GM12864 (cell line): ENCODE measurements around the gene CYTH2.

ENCODE experiments used
- DNase-seq: peaks from one replicate; pipeline ENCODE4 v3.0.0-alpha.2; 2011; ENCODE audit warnings: low read depth
- H3K4me3 ChIP-seq: 2 replicates; pipeline ENCODE4 v1.5.1; 2011; ENCODE audit warnings: mild to moderate bottlenecking, low read depth, low read length, control low read depth
- CTCF ChIP-seq: IDR thresholded peaks from 2 replicates; pipeline ENCODE4 v1.5.1; 2011; ENCODE audit warnings: low read depth, mild to moderate bottlenecking, moderate library complexity, low read length, control low read depth, inconsistent platforms; ENCODE audit errors: missing control alignments

Gene CYTH2

DNA sequence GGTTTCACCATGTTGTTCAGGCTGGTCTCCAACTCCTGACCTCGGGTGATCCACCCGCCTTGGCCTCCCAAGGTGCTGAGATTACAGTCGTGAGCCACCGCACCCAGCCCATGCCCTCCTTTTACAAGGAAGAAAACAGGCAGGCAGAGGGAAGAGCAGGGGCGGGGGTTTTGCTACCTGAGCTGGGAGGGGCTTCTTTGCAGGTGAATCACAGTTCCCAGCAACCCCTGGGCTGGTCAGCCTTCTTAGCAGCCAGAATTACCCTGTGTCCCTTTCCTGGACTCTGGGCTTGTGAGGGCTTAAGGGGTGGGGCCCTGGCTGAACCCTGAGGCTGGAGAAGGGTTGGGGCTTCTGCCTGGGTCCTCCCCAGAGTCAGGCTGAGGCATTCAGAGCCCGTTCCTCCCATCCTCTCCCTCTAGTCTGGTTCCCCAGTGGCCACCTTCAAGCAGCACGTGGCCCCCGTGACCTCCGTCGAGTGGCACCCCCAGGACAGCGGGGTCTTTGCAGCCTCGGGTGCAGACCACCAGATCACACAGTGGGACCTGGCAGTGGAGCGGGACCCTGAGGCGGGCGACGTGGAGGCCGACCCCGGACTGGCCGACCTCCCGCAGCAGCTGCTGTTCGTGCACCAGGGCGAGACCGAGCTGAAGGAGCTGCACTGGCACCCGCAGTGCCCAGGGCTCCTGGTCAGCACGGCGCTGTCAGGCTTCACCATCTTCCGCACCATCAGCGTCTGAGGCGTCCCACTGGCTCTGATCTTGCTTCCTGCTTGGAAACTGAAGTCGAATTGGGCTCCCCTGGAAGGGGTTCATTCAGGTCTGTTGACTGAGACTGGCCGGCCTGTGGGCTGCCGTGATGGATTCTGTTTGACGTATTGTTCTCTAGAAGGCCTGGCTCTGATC lies 16.6 kb upstream of the CYTH2 start:
- H3K4me3 ChIP-seq = no peak overlapping the region
- no peak for DNase-seq
- no peak for TF ChIP-seq CTCF

- no peak for DNase-seq
- no peak overlapping the region for H3K4me3 ChIP-seq
- no peak for TF ChIP-seq CTCF
Measured at GRCh38 chr19:48454150-48454730, 14.9 kb upstream of the CYTH2 start.

GRCh38 chr19:48455171-48455907 lies 13.8 kb upstream of the CYTH2 start, which contains the start of gene KCNJ14:
Gene KCNJ14, plus strand, starts transcription at chr19:48455574. Its CDS starts 6,151 bp downstream, at chr19:48461725.
- no peak for TF ChIP-seq CTCF
- H3K4me3 ChIP-seq = no peak within 1 kb of the TSS
- no peak for DNase-seq

GRCh38 chr19:48455908-48456562 lies 13.1 kb upstream of the CYTH2 start:
- H3K4me3 ChIP-seq = no peak overlapping the region
- no peak for TF ChIP-seq CTCF
- DNase-seq = no peak

- TF ChIP-seq CTCF = no peak
- DNase-seq = no peak
- H3K4me3 ChIP-seq = no peak overlapping the region
Measured at GRCh38 chr19:48456864-48457263, 12.3 kb upstream of the CYTH2 start.

DNA sequence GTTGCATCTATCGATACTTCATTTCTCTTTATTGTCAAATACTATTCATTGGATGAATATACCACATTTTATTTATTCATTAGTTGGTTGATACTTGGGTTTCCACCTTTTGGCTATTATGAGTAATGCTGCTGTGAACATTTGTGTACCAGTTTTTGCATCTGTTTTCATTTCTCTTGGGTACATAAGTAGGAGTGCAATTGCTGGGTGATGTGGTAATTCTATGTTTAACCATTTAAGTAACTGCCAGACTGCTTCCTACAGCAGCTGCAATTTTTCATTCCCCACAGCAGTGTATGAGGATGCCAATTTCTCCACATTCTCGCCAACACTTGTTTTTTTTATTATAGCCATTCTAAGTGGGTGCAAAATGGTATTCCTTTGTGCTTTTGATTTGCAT lies 11.2 kb upstream of the CYTH2 start:
- no peak for DNase-seq
- H3K4me3 ChIP-seq = no peak overlapping the region
- TF ChIP-seq CTCF = no peak
